Neuronal stem cell (in vitro differentiated cells): ENCODE measurements around the gene MELTF.

Experiments used
- DNase-seq: peaks from one replicate; pipeline ENCODE4 v3.0.0-alpha.2; 2013; ENCODE audit warnings: low spot score
- H2AFZ ChIP-seq: one replicate; pipeline ENCODE4 v1.6.1; 2013; ENCODE audit warnings: mild to moderate bottlenecking, low read length, inconsistent platforms
- H2AK5ac ChIP-seq: 2 replicates; pipeline ENCODE4 v1.6.1; 2013; ENCODE audit warnings: low read depth, mild to moderate bottlenecking, inconsistent platforms, low read length, moderate library complexity, mixed read lengths
- H2BK120ac ChIP-seq: 2 replicates; pipeline ENCODE4 v1.6.1; 2013; ENCODE audit warnings: low read depth, mild to moderate bottlenecking, inconsistent platforms, low read length, moderate library complexity, mixed read lengths
- H2BK12ac ChIP-seq: one replicate; pipeline ENCODE4 v1.6.1; 2013; ENCODE audit warnings: low read length, inconsistent platforms
- H2BK15ac ChIP-seq: 2 replicates; pipeline ENCODE4 v1.6.1; 2013; ENCODE audit warnings: mild to moderate bottlenecking, low read length, inconsistent platforms, mixed read lengths
- H2BK5ac ChIP-seq: one replicate; pipeline ENCODE4 v1.6.1; 2013; ENCODE audit warnings: inconsistent platforms, mild to moderate bottlenecking, low read length, moderate library complexity
- H3K14ac ChIP-seq: one replicate; pipeline ENCODE4 v1.6.1; 2013; ENCODE audit warnings: low read length, inconsistent platforms
- H3K18ac ChIP-seq: 2 replicates; pipeline ENCODE4 v1.6.1; 2013; ENCODE audit warnings: low read length, inconsistent platforms
- H3K23ac ChIP-seq: 2 replicates; pipeline ENCODE4 v1.6.1; 2013; ENCODE audit warnings: low read depth, mild to moderate bottlenecking, mixed read lengths, low read length, inconsistent platforms; ENCODE audit not compliant: poor library complexity
- H3K27ac ChIP-seq: replicated peaks from 3 replicates; pipeline ENCODE4 v1.5.1; 2013; ENCODE audit warnings: low read length, inconsistent platforms
- H3K27me3 ChIP-seq, 3 experiments: 2 replicates each; pipeline ENCODE4 v1.6.1; 2013; ENCODE audit warnings: low read length in 3 of 3, mild to moderate bottlenecking in 2 of 3, inconsistent platforms in 1 of 3, low read depth in 1 of 3, mixed read lengths in 1 of 3, moderate library complexity in 1 of 3; ENCODE audit not compliant: control insufficient read depth in 3 of 3, insufficient read depth in 3 of 3
- H3K36me3 ChIP-seq, 2 donors: replicated peaks in 1 of 2; 2 replicates each; pipeline ENCODE4 v1.6.1; 2013; ENCODE audit warnings: low read length in 2 of 2; ENCODE audit not compliant: control insufficient read depth in 2 of 2, insufficient read depth in 2 of 2
- H3K4ac ChIP-seq: 2 replicates; pipeline ENCODE4 v1.6.1; 2013; ENCODE audit warnings: inconsistent platforms, mild to moderate bottlenecking, low read length, moderate library complexity
- H3K4me1 ChIP-seq, 2 donors: 1 replicate in 1 of 2; 2 replicates in 1 of 2; pipeline ENCODE4 v1.6.1; 2013; ENCODE audit warnings: low read length in 2 of 2, low read depth in 1 of 2; ENCODE audit not compliant: control insufficient read depth in 2 of 2, insufficient read depth in 1 of 2
- H3K4me2 ChIP-seq: one replicate; pipeline ENCODE4 v1.6.1; 2013; ENCODE audit warnings: mild to moderate bottlenecking, low read length, inconsistent platforms; ENCODE audit not compliant: insufficient read depth, poor library complexity, severe bottlenecking
- H3K4me3 ChIP-seq, 2 donors: 2 replicates each; pipeline ENCODE4 v1.5.1; 2013; ENCODE audit warnings: low read length in 2 of 2, mild to moderate bottlenecking in 2 of 2, inconsistent platforms in 1 of 2, moderate library complexity in 1 of 2
- H3K79me1 ChIP-seq: one replicate; pipeline ENCODE4 v1.6.1; 2013; ENCODE audit warnings: low read depth, mild to moderate bottlenecking, inconsistent platforms, low read length, moderate library complexity
- H3K9ac ChIP-seq: one replicate; pipeline ENCODE4 v1.6.1; 2013; ENCODE audit warnings: mild to moderate bottlenecking, low read depth, low read length, inconsistent platforms; ENCODE audit not compliant: poor library complexity
- H3K9me3 ChIP-seq, 2 donors: replicated peaks in 1 of 2; 2 replicates each; pipeline versions ENCODE3 to v1.6.1; 2013; ENCODE audit warnings: low read length in 2 of 2, mild to moderate bottlenecking in 2 of 2, inconsistent platforms in 1 of 2, low read depth in 1 of 2, mixed read lengths in 1 of 2, moderate library complexity in 1 of 2; ENCODE audit not compliant: control insufficient read depth in 2 of 2, insufficient read depth in 1 of 2
- H4K8ac ChIP-seq: one replicate; pipeline ENCODE4 v1.6.1; 2013; ENCODE audit warnings: low read depth, mild to moderate bottlenecking, inconsistent platforms, low read length, moderate library complexity
- H4K91ac ChIP-seq: one replicate; pipeline ENCODE4 v1.6.1; 2013; ENCODE audit warnings: low read length, low read depth, mild to moderate bottlenecking, inconsistent platforms; ENCODE audit not compliant: poor library complexity
- WGBS, 2 donors: extraction: QIAGEN DNeasy Blood & Tissue Kit; methylation state at CpG; one replicate each; pipeline ENCODE4 v1.1.7; 2013; ENCODE audit warnings: missing lambda C conversion rate in 2 of 2, mixed read lengths in 1 of 2; ENCODE audit not compliant: insufficient read length in 2 of 2, insufficient replicate concordance in 1 of 2; ENCODE audit errors: extremely low coverage in 2 of 2; 5-methylcytosine and 5-hydroxymethylcytosine counted together

Gene MELTF

GRCh38 chr3:197041875-197042488 is 12.4 kb upstream of the MELTF start:
- Histone ChIP-seq H4K8ac (no peak overlapping the region), H3K27ac (no peak overlapping the region), H3K4me2 (no peak overlapping the region), H2BK12ac (no peak overlapping the region), H2AK5ac (no peak overlapping the region), H2BK15ac (no peak overlapping the region), H3K4me1 (peaks cover 0 to 5% of the 10 kb centered on the region in 2 donors), H4K91ac (no peak overlapping the region), H3K4me3 (no peak overlapping the region), H2BK120ac (no peak overlapping the region), H2AFZ (no peak overlapping the region), H3K23ac (no peak overlapping the region), H3K4ac (no peak overlapping the region), H3K18ac (no peak overlapping the region), H3K14ac (no peak overlapping the region), H3K9ac (no peak overlapping the region), H3K79me1 (no peaks in the 10 kb centered on the region), H2BK5ac (no peak overlapping the region), H3K27me3 (no peaks in the 10 kb centered on the region), H3K9me3 (no peaks in the 10 kb centered on the region), H3K36me3 (peaks cover 4 to 65% of the 10 kb centered on the region in 2 donors)
- DNase-seq, result no peak
- no CpG with 5 or more reads among the region's 6 CpGs for WGBS, 2 donors

GRCh38 chr3:197040658-197041057 is 11.0 kb upstream of the MELTF start:
- H4K91ac ChIP-seq, result no peak overlapping the region
- H3K9me3 ChIP-seq, result no peaks in the 10 kb centered on the region
- H2BK15ac ChIP-seq, result no peak overlapping the region
- no peak overlapping the region for H2BK120ac ChIP-seq
- H2BK5ac ChIP-seq, result no peak overlapping the region
- H3K4ac ChIP-seq, result no peak overlapping the region
- no peaks in the 10 kb centered on the region for H3K27me3 ChIP-seq
- no peak overlapping the region for H2AK5ac ChIP-seq
- no peak overlapping the region for H2AFZ ChIP-seq
- H3K4me1 ChIP-seq, result peaks cover 0 to 5% of the 10 kb centered on the region in 2 donors
- no peak overlapping the region for H3K27ac ChIP-seq
- H2BK12ac ChIP-seq, result no peak overlapping the region
- H3K36me3 ChIP-seq, result peaks cover 2 to 51% of the 10 kb centered on the region in 2 donors
- H3K14ac ChIP-seq, result no peak overlapping the region
- no peak overlapping the region for H3K4me2 ChIP-seq
- H3K79me1 ChIP-seq, result no peaks in the 10 kb centered on the region
- no peak overlapping the region for H3K9ac ChIP-seq
- WGBS, 2 donors, result no CpG with 5 or more reads among the region's 4 CpGs
- no peak overlapping the region for H4K8ac ChIP-seq
- no peak overlapping the region for H3K4me3 ChIP-seq
- DNase-seq, result no peak
- H3K18ac ChIP-seq, result no peak overlapping the region
- no peak overlapping the region for H3K23ac ChIP-seq

DNA sequence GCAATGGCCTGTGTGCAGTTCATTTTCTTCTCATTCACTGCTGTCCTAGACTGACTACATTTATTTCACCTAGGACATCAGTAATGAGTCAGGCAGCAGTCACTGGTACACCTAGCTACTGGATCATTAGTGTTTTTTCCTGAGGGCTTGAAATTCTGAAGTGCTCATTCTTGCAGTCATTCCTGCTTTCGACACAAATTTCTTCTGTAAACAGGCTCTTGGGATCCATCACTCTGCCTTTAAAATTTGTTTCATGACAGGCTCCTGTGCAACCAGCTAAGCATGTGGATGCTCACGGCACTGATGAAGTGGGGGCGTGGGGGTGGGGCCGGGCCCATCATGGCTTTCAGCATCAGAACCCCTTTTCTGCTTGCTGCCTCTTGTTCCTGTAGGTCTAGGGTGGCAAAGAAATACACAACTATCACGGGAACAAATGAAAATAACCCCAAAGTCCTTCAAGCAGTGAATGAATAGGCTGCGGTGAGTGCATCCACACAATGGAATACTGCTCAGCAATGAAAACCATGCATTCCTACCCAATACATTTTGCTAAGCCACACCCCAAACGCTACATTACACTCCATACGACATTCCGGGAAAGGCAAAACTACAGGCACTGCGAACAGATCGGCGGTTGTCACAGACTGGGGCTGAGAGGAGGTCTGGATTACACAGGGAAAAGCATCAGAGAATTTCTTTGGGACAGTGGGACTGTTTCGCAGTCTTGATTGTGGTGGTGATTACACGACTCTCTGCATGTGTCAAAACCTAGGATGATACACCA is 9.3 kb upstream of the MELTF start:
- Histone ChIP-seq H2BK15ac (no peak overlapping the region), H3K9ac (no peak overlapping the region), H2AK5ac (no peak overlapping the region), H3K4ac (no peak overlapping the region), H2BK120ac (no peak overlapping the region), H3K23ac (no peak overlapping the region), H3K4me1 (peaks cover 0 to 5% of the 10 kb centered on the region in 2 donors), H3K18ac (no peak overlapping the region), H2BK5ac (no peak overlapping the region), H3K27ac (no peak overlapping the region), H3K36me3 (peaks cover 0 to 35% of the 10 kb centered on the region in 2 donors), H2AFZ (no peak overlapping the region), H3K79me1 (no peaks in the 10 kb centered on the region), H3K4me2 (no peak overlapping the region), H4K8ac (no peak overlapping the region), H3K4me3 (no peak overlapping the region), H3K27me3 (no peaks in the 10 kb centered on the region), H4K91ac (no peak overlapping the region), H3K14ac (no peak overlapping the region), H2BK12ac (no peak overlapping the region), H3K9me3 (no peaks in the 10 kb centered on the region)
- no CpG with 5 or more reads among the region's 14 CpGs for WGBS, 2 donors
- DNase-seq, result no peak

DNA sequence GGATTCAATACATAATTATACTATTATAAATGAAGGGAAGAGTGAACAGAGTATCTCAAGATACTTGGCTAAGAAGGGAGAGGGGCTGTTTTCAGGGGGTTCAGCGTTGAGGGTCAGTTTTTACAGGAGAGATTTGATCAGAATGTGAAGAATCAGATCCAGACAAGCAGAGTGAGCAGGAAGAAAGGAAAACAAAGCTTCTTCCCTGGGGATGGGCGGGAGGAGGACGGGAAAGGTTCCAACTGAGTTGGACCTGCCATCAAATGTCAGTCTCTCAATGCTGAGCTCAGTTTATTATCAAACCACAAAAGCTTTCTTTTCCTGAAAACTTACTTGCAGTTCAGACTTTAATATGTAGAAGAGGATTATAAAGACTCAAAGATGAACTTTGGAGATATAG is 6.0 kb upstream of the MELTF start:
- no peak overlapping the region for H2AK5ac ChIP-seq
- no peak overlapping the region for H4K8ac ChIP-seq
- peaks cover 0 to 7% (median 0%) of the 10 kb centered on the region in 3 experiments for H3K27me3 ChIP-seq
- no peak overlapping the region for H3K23ac ChIP-seq
- no peak overlapping the region for H3K4me3 ChIP-seq
- WGBS, 2 donors, result no CpG with 5 or more reads among the region's 3 CpGs
- no peak overlapping the region for H3K27ac ChIP-seq
- no peaks in the 10 kb centered on the region for H3K9me3 ChIP-seq
- no peak overlapping the region for H3K4ac ChIP-seq
- no peak overlapping the region for H4K91ac ChIP-seq
- no peak overlapping the region for H3K4me2 ChIP-seq
- DNase-seq, result no peak
- no peak overlapping the region for H2AFZ ChIP-seq
- no peak overlapping the region for H3K18ac ChIP-seq
- peaks cover 0 to 5% of the 10 kb centered on the region in 2 donors for H3K4me1 ChIP-seq
- no peak overlapping the region for H3K9ac ChIP-seq
- no peak overlapping the region for H2BK120ac ChIP-seq
- H2BK12ac ChIP-seq, result no peak overlapping the region
- no peaks in the 10 kb centered on the region for H3K79me1 ChIP-seq
- H2BK5ac ChIP-seq, result no peak overlapping the region
- H3K14ac ChIP-seq, result no peak overlapping the region
- H2BK15ac ChIP-seq, result no peak overlapping the region
- peaks cover 0 to 11% of the 10 kb centered on the region in 2 donors for H3K36me3 ChIP-seq
